WERI-Rb-1 (cell line): ENCODE data around the gene UPF2.
A peak's percentile ranks its signal among the peaks of the same experiment; 100 is the strongest.

Experiments used
- DNase-seq: peaks from one replicate; pipeline ENCODE4 v3.0.0-alpha.2; 2020
- H3K27ac ChIP-seq: fragments of 250-450 bp; sonication (Bioruptor Pico); 2 replicates; pipeline ENCODE4 v1.5.1; 2020; ENCODE audit warnings: mild to moderate bottlenecking, moderate library complexity
- H3K27me3 ChIP-seq: fragments of 250-450 bp; sonication (Bioruptor Pico); 2 replicates; pipeline ENCODE4 v1.5.1; 2021; ENCODE audit warnings: mild to moderate bottlenecking, low read depth, moderate library complexity; ENCODE audit not compliant: insufficient read depth, severe bottlenecking
- H3K36me3 ChIP-seq: fragments of 250-450 bp; sonication (Bioruptor Pico); 2 replicates; pipeline ENCODE4 v1.5.1; 2020; ENCODE audit warnings: mild to moderate bottlenecking, moderate library complexity
- H3K4me3 ChIP-seq: 2 replicates; pipeline ENCODE4 v1.5.1; 2011; ENCODE audit warnings: low read depth, mild to moderate bottlenecking, control low read depth, low read length
- H3K9me3 ChIP-seq: fragments of 250-450 bp; sonication (Bioruptor Pico); 2 replicates; pipeline ENCODE4 v1.5.1; 2021; ENCODE audit warnings: mild to moderate bottlenecking, moderate library complexity; ENCODE audit not compliant: severe bottlenecking
- CTCF ChIP-seq: IDR thresholded peaks from 2 replicates; pipeline ENCODE4 v1.5.1; 2011; ENCODE audit warnings: low read depth, mild to moderate bottlenecking, control low read depth, inconsistent platforms, low read length

Gene UPF2, protein sequence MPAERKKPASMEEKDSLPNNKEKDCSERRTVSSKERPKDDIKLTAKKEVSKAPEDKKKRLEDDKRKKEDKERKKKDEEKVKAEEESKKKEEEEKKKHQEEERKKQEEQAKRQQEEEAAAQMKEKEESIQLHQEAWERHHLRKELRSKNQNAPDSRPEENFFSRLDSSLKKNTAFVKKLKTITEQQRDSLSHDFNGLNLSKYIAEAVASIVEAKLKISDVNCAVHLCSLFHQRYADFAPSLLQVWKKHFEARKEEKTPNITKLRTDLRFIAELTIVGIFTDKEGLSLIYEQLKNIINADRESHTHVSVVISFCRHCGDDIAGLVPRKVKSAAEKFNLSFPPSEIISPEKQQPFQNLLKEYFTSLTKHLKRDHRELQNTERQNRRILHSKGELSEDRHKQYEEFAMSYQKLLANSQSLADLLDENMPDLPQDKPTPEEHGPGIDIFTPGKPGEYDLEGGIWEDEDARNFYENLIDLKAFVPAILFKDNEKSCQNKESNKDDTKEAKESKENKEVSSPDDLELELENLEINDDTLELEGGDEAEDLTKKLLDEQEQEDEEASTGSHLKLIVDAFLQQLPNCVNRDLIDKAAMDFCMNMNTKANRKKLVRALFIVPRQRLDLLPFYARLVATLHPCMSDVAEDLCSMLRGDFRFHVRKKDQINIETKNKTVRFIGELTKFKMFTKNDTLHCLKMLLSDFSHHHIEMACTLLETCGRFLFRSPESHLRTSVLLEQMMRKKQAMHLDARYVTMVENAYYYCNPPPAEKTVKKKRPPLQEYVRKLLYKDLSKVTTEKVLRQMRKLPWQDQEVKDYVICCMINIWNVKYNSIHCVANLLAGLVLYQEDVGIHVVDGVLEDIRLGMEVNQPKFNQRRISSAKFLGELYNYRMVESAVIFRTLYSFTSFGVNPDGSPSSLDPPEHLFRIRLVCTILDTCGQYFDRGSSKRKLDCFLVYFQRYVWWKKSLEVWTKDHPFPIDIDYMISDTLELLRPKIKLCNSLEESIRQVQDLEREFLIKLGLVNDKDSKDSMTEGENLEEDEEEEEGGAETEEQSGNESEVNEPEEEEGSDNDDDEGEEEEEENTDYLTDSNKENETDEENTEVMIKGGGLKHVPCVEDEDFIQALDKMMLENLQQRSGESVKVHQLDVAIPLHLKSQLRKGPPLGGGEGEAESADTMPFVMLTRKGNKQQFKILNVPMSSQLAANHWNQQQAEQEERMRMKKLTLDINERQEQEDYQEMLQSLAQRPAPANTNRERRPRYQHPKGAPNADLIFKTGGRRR

GRCh38 chr10:12042797-12043651 lies at the start of gene UPF2:
Gene UPF2, minus strand, starts transcription at chr10:12042809. Its CDS starts 7,386 bp downstream, at chr10:12035423.
- H3K27ac ChIP-seq = peak within 1 kb of the TSS; percentile 99
- no peaks in the 10 kb centered on the region for H3K9me3 ChIP-seq

DNA sequence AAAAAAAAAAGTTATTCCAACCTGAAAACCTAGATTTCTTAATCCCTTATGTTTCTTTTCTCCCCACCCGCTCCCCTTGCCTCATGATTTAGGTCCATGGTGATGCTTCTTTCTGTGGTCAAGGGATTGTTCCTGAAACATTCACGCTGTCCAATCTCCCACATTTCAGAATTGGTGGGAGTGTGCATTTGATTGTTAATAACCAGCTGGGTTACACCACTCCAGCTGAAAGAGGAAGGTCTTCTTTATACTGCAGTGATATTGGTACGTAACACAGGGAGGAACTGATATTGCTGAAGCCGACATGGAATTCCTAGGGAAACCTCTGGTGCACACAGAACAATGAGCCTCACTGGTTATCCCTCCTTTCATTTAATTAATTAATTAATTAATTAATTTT lies 48.8 kb upstream of the UPF2 start:
- no peaks in the 10 kb centered on the region for H3K27me3 ChIP-seq
- no peak for DNase-seq
- H3K9me3 ChIP-seq = no peaks in the 10 kb centered on the region
- peaks cover 2% of the 10 kb centered on the region for H3K36me3 ChIP-seq
- no peak for TF ChIP-seq CTCF
- H3K27ac ChIP-seq = no peak overlapping the region
- H3K4me3 ChIP-seq = no peak overlapping the region

More at GRCh38 chr10:12042797-12043651, at the start of gene UPF2:
- H3K27me3 ChIP-seq = no peaks in the 10 kb centered on the region
- no peak for TF ChIP-seq CTCF
- peak within 1 kb of the TSS; percentile 93 for H3K4me3 ChIP-seq
- peak; percentile 93 for DNase-seq
- no peaks in the 10 kb centered on the region for H3K36me3 ChIP-seq

DNA sequence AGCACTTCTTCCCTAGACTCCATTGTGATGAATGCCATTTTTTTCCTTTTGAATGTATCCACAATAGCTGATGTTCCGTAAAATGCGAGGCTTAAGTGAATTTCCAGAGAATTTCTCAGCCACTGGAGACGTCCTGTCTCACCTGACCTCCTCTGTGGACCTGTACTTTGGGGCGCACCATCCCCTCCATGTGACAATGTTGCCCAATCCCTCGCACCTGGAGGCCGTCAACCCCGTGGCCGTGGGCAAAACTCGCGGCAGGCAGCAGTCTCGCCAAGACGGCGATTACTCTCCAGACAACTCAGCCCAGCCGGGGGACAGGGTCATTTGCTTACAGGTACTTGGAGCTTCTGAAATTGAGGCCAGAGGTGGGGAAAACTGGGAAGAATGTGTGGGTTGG lies 46.3 kb upstream of the UPF2 start:
- Histone ChIP-seq H3K27ac (no peak overlapping the region), H3K9me3 (no peaks in the 10 kb centered on the region), H3K36me3 (peaks cover 2% of the 10 kb centered on the region), H3K4me3 (no peak overlapping the region), H3K27me3 (no peaks in the 10 kb centered on the region)
- TF ChIP-seq CTCF = no peak
- DNase-seq = no peak

GRCh38 chr10:12081879-12082557 lies 39.4 kb upstream of the UPF2 start:
- no peak for DNase-seq
- no peak for TF ChIP-seq CTCF
- no peaks in the 10 kb centered on the region for H3K9me3 ChIP-seq
- H3K36me3 ChIP-seq = no peaks in the 10 kb centered on the region; the same call in 1 of the 2 replicates
- H3K27me3 ChIP-seq = no peaks in the 10 kb centered on the region
- H3K4me3 ChIP-seq = no peak overlapping the region
- no peak overlapping the region for H3K27ac ChIP-seq

GRCh38 chr10:12081470-12081869 lies 38.9 kb upstream of the UPF2 start:
- no peak for TF ChIP-seq CTCF
- no peak for DNase-seq
- H3K27ac ChIP-seq = no peak overlapping the region
- H3K27me3 ChIP-seq = no peaks in the 10 kb centered on the region
- no peaks in the 10 kb centered on the region for H3K9me3 ChIP-seq
- H3K4me3 ChIP-seq = no peak overlapping the region
- H3K36me3 ChIP-seq = no peaks in the 10 kb centered on the region; the same call in 1 of the 2 replicates
